Right lobe of liver (tissue), 6 donors: ENCODE data around the gene DYNLT2B. TPM values are rescaled to one million over a fixed set of nuclear protein-coding genes. Genes with fewer than 3 reads are reported as not detected.

Experiments used
- ATAC-seq, 4 donors: fragments of 200-7000 bp; cut with Tn5 transposase; one replicate each; pipeline ENCODE4 v1.9.1; 2020; ENCODE audit warnings: mild to moderate bottlenecking in 4 of 4, moderate library complexity in 4 of 4
- DNase-seq, 3 donors: peaks; one replicate each; pipeline ENCODE4 v3.0.0-alpha.2; 2020
- H3K27ac ChIP-seq, 3 donors: fragments of 200-600 bp; one replicate each; pipeline ENCODE4 v1.8.0; 2022
- H3K27me3 ChIP-seq, 2 donors: fragments of 200-600 bp; one replicate each; pipeline ENCODE4 v1.8.0; 2022
- H3K36me3 ChIP-seq, 4 donors: fragments of 200-600 bp; sonication (generic) in 1 of 4; one replicate each; pipeline versions ENCODE4 v1.5.1 to v1.8.0; 2017 to 2022; ENCODE audit warnings: control low read depth in 1 of 4
- H3K4me1 ChIP-seq, 4 donors: fragments of 200-600 bp; sonication (generic) in 1 of 4; one replicate each; pipeline versions ENCODE4 v1.5.1 to v1.8.0; 2017 to 2022; ENCODE audit warnings: control low read depth in 1 of 4
- H3K4me3 ChIP-seq, 3 donors: fragments of 200-600 bp; one replicate each; pipeline ENCODE4 v1.8.0; 2022
- H3K9me3 ChIP-seq, 4 donors: fragments of 200-600 bp; sonication (generic) in 1 of 4; one replicate each; pipeline versions ENCODE4 v1.5.1 to v1.8.0; 2017 to 2022; ENCODE audit warnings: control low read depth in 1 of 4
- POLR2A ChIP-seq: fragments of 450-650 bp; IDR thresholded peaks from one replicate; pipeline ENCODE4 v1.6.1; 2017; ENCODE audit warnings: antibody characterized with exemption, mild to moderate bottlenecking
- WGBS: methylation state at CpG from one replicate; pipeline ENCODE4 v1.1.6; 2018; ENCODE audit warnings: low coverage, low lambda C conversion rate; ENCODE audit not compliant: insufficient coverage; ENCODE audit errors: missing lambda C conversion rate; 5-methylcytosine and 5-hydroxymethylcytosine counted together
- intact Hi-C, 2 donors: fragments of 100-400 bp; cut with DNase I; formaldehyde crosslinking; loops; one replicate each; pipeline versions ENCODE4 v1.11.2 to v1.14.1; 2022
- total RNA-seq, 6 experiments: library from RNA; depleted of rRNA in 2 of 6; stranded (reverse); fragments of >200 nt in 2 of 6; fragmentation: NEBNext Ultra II Directional in 3 of 6; extraction: Animal tissue kit (Norgen Biotek cat#: 25700) in 3 of 6; gene quantifications; one replicate each; pipeline versions ENCODE4 v1.1.0 to v1.2.4, GENCODE V29; 2016 to 2023
- TF ChIP-seq, protein P1 (sequence below), 4 donors: fragments of 200-600 bp in 3 of 4; fragments of 450-650 bp in 1 of 4; IDR thresholded peaks; one replicate each; pipeline versions ENCODE4 v1.5.1 to v1.8.0; 2016 to 2022; ENCODE audit warnings: antibody characterized with exemption in 4 of 4, mild to moderate bottlenecking in 2 of 4
- donor health status: DM: no; HTN: yes; CAD: no.
- donor health status: DM: no; HTN: no; CAD: no.
- donor health status: DM: no; HTN: no; CAD: no.
- donor health status: DM: no; HTN: yes; CAD: no.
- donor health status: DM: no; HTN: yes; CAD: no.

Gene DYNLT2B
- total RNA-seq, 6 experiments from 2014 or later: 0.62 to 2.6 (median 1.4) TPM; not detected in 2

DNA sequence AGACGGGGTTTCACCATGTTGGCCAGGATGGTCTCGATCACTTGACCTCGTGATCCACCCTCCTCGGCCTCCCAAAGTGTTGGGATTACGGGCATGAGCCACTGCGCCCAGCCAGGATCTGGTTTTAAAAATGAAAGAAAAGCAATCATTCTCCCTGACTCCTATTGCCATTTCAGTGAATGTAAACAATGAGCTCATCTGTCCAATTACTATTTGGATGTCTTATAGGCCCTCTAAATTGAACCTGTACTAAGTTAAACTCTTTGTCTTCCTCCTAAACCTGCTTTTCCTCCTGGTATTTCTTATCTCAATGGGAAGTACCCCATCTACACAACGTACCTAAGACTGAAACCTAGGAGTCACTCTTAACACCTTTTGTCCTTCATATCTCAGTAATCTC lies 54.2 kb downstream of the DYNLT2B start:
- H3K9me3 ChIP-seq: no peaks in the 10 kb centered on the region
- DNase-seq (no peak), ATAC-seq (no peak)
- TF ChIP-seq POLR2A: no peak
- TF ChIP-seq, protein P1, sequence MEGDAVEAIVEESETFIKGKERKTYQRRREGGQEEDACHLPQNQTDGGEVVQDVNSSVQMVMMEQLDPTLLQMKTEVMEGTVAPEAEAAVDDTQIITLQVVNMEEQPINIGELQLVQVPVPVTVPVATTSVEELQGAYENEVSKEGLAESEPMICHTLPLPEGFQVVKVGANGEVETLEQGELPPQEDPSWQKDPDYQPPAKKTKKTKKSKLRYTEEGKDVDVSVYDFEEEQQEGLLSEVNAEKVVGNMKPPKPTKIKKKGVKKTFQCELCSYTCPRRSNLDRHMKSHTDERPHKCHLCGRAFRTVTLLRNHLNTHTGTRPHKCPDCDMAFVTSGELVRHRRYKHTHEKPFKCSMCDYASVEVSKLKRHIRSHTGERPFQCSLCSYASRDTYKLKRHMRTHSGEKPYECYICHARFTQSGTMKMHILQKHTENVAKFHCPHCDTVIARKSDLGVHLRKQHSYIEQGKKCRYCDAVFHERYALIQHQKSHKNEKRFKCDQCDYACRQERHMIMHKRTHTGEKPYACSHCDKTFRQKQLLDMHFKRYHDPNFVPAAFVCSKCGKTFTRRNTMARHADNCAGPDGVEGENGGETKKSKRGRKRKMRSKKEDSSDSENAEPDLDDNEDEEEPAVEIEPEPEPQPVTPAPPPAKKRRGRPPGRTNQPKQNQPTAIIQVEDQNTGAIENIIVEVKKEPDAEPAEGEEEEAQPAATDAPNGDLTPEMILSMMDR (IDR thresholded peaks at IDR 0.05): no peak
- H3K27me3 ChIP-seq: no peaks in the 10 kb centered on the region
- no peak overlapping the region for H3K4me3 ChIP-seq
- peaks cover 0 to 1% (median 0%) of the 10 kb centered on the region in 4 donors for H3K4me1 ChIP-seq
- no peak overlapping the region for H3K27ac ChIP-seq
- intact Hi-C loops: no loop called here
- WGBS: 100% methylated on average over 7 of the region's 7 CpGs
- peaks cover 0 to 30% (median 5%) of the 10 kb centered on the region in 4 donors for H3K36me3 ChIP-seq

DNA sequence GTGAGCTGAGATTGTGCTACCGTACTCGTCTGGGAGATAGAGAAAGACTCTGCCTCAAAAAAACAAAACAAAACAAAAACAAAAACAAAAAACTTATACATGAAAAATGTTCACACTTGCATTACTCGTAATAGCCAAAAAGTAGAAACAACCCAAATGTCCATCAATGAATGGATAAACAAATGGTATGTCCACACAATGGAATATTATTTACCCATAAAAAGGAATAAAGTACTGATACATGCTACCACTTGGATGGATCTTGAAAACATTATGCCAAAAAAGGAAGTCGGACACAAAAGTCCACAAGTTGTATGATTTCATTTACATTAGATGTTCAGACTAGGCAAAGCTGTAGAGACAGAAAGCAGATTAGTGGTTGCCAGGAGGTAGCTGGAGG lies 57.3 kb downstream of the DYNLT2B start:
- H3K36me3 ChIP-seq: peaks cover 0 to 28% (median 5%) of the 10 kb centered on the region in 4 donors
- WGBS: 98% methylated on average over 4 of the region's 4 CpGs
- no peak for ATAC-seq

DNA sequence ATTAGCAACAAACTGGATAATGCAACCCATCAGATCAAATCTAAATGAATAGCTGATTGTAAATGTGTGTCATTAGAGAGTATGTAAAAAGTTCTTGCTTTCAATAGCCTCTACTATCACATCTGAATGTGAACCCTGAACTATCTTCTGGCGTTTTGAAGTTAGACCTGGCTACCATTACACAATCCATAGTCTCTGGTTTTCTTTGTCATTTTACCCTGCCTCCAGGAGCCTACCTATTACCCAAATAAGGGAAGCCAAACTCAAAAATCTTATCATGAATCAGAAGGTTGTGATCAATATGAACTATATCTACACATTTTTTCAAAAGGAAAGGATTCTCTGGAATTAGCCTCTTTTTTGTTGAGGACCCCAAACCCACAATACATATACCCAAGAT lies 62.3 kb downstream of the DYNLT2B start:
- Histone ChIP-seq H3K4me1 (no peaks in the 10 kb centered on the region), H3K27ac (no peak overlapping the region), H3K9me3 (no peaks in the 10 kb centered on the region), H3K27me3 (no peaks in the 10 kb centered on the region), H3K4me3 (no peak overlapping the region), H3K36me3 (peaks cover 0 to 32% (median 0%) of the 10 kb centered on the region in 4 donors)
- DNase-seq (no peak), ATAC-seq (no peak)
- intact Hi-C loops: no loop called here
- TF ChIP-seq POLR2A: no peak
- TF ChIP-seq, protein P1 (IDR thresholded peaks at IDR 0.05): no peak
- 15% methylated on average over 1 of the region's 1 CpG for WGBS

More for the DNA sequence above, 57.3 kb downstream of the DYNLT2B start:
- intact Hi-C loops: no loop called here
- DNase-seq: no peak
- Histone ChIP-seq H3K4me3 (no peak overlapping the region), H3K4me1 (no peaks in the 10 kb centered on the region), H3K27ac (no peak overlapping the region), H3K27me3 (no peaks in the 10 kb centered on the region), H3K9me3 (no peaks in the 10 kb centered on the region)
- no peak for TF ChIP-seq POLR2A
- TF ChIP-seq, protein P1 (IDR thresholded peaks at IDR 0.05): no peak

DNA sequence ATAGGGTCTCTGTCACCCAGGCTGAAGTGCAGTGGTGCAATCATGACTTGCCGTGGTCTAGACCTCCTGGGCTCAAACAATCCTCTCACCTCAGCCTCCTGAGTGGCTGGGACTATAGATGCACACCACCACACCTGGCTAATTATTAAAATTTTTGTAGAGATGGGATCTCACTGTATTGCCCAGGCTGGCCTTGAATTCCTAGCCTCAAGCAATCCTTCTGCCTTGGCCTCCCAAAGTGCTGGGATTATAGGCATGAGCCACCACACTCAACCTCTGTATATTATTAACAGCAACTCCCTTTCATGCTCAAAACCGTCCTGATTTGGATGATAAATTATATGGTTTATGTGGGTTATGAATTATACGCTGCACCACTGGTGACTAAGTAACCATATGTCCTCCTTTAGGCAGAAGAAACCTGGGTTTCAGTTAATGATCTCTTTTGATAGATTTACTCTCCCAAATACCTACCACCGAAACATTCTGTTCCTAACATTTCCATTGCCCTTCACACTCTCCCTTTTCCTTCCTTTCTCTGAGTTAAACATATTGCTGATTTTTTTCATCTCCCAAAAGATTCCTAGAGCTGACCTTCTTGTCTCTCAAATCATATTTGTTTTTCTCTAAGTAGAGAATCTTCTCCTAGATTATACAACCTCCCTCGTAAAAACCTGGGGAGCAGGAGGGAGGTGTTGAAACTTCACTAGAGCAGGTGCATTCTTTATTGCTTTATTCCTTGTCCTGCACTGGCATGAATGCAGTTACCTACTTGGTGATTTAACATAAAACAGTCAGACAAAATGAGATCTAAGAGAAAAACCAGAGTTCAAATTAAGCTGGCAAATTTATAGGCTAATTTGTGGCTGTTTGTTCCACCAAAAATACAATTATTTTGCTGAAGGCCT lies 63.4 kb downstream of the DYNLT2B start:
- H3K36me3 ChIP-seq: peaks cover 0 to 32% (median 0%) of the 10 kb centered on the region in 4 donors
- no peaks in the 10 kb centered on the region for H3K4me1 ChIP-seq
- DNase-seq (no peak), ATAC-seq (no peak)
- H3K9me3 ChIP-seq: no peaks in the 10 kb centered on the region
- no peaks in the 10 kb centered on the region for H3K27me3 ChIP-seq
- TF ChIP-seq, protein P1 (IDR thresholded peaks at IDR 0.05): no peak
- TF ChIP-seq POLR2A: no peak
- 87% methylated on average over 4 of the region's 5 CpGs for WGBS
- no peak overlapping the region for H3K27ac ChIP-seq
- intact Hi-C loops: no loop called here
- no peak overlapping the region for H3K4me3 ChIP-seq
